Stimulated activated CD8-positive, alpha-beta memory T cell treated with anti-CD3 and anti-CD28 coated beads, Interleukin-4, amount 100 ng/mL, for 1 hour (primary cell): ENCODE results near the gene EMID1.

Source experiments
- DNase-seq, 2 donors: peaks; one replicate each; pipeline ENCODE4 v3.0.0-alpha.2; 2020; ENCODE audit warnings: low read depth in 2 of 2, low spot score in 1 of 2

EMID1 gene

GRCh38 chr22:29194184-29194583 lies 11.5 kb upstream of the EMID1 start:
- no peak for DNase-seq

- DNase-seq, result no peak
Observed at GRCh38 chr22:29195118-29195963, 10.4 kb upstream of the EMID1 start.

GRCh38 chr22:29195964-29196666 lies 9.6 kb upstream of the EMID1 start:
- DNase-seq, result no peak

GRCh38 chr22:29197096-29197495 lies 8.6 kb upstream of the EMID1 start:
- no peak for DNase-seq

GRCh38 chr22:29198240-29198639 lies 7.5 kb upstream of the EMID1 start:
- DNase-seq, result no peak

GRCh38 chr22:29199702-29200400 lies 5.8 kb upstream of the EMID1 start:
- DNase-seq, result no peak

- no peak for DNase-seq
Observed at GRCh38 chr22:29200901-29201300, 4.8 kb upstream of the EMID1 start.

- no peak for DNase-seq
Observed at GRCh38 chr22:29201782-29202181, 3.9 kb upstream of the EMID1 start.

- peak; percentile 14 to 15 for DNase-seq
Observed at GRCh38 chr22:29202212-29203192, 3.2 kb upstream of the EMID1 start.

GRCh38 chr22:29203488-29204454 lies 1.9 kb upstream of the EMID1 start:
- DNase-seq, result no peak

- DNase-seq, result no peak
Observed at GRCh38 chr22:29204455-29205183, 1.1 kb upstream of the EMID1 start.

GRCh38 chr22:29205252-29205593 lies 473 bp upstream of the EMID1 start:
- no peak for DNase-seq

GRCh38 chr22:29206372-29207242 lies 911 bp downstream of the EMID1 start:
- no peak for DNase-seq

- DNase-seq, result no peak
Observed at GRCh38 chr22:29207243-29207550, 1.5 kb downstream of the EMID1 start.

GRCh38 chr22:29207562-29208501 lies 2.1 kb downstream of the EMID1 start:
- DNase-seq, result no peak

GRCh38 chr22:29208502-29208862 lies 2.8 kb downstream of the EMID1 start:
- DNase-seq, result no peak
